NCI-H1930 (cell line): ENCODE data around the gene GAS7.

Source experiments
- DNase-seq, 2 experiments: peaks; one replicate each; lab custom pipeline; 2025; lab: John Stamatoyannopoulos, UW

Gene GAS7

GRCh38 chr17:10171122-10171571, 27.3 kb downstream of the GAS7 start:
- no peak for DNase-seq

GRCh38 chr17:10170233-10170632, 28.2 kb downstream of the GAS7 start:
- no peak for DNase-seq

DNA sequence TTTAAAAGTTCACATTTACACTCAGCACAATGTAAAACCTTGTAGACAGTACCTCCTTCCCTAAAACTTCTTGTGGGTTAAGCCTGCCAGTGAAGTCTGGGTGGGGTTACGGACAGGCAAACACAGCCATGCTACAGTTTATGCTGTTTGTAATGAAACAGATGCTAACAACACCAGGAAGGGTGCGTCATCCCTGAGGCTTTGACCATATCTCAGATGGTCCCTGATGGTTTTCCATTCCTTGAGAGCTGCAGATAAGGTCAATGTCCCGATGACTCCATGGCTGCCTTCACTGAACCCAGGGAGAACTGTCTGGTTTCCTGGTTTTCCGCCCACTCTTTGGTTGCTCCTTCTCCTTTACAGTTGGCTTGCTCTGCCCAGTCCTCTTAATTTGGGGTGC, 29.1 kb downstream of the GAS7 start:
- DNase-seq = no peak

DNA sequence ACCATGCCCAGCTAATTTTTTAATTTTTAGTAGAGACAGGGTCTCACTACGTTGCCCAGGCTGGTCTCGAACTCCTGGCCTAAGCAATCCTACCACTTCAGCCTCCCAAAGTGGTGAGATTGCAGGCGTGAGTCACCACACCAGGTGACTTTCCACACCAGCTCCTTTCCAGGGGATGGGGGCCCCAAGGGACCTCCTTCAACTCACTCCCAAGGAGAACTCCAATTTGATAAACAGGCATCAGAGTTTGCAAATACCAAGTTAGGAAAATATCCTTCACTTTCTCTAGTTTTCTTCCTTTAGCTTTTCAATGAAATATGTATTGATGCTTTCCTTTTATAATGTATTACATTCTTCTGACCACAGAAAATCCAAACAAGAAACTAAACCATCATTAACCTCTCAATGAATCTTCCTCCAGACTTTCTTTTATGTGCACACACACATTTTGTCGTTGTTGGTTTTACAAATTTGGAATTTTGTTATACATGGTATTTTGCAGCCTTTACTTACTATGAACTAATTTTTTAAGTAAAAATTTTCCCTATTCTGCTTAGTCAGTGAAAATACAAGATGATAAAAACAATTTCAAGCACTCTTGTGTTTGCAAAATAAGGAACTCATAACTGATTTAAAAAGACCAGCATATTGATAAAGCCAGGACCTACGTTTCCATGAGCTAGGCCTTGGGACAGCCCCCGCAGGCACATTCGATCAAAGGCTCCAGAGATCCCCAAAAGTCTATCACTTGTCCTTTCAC, 32.0 kb downstream of the GAS7 start:
- no peak for DNase-seq

DNA sequence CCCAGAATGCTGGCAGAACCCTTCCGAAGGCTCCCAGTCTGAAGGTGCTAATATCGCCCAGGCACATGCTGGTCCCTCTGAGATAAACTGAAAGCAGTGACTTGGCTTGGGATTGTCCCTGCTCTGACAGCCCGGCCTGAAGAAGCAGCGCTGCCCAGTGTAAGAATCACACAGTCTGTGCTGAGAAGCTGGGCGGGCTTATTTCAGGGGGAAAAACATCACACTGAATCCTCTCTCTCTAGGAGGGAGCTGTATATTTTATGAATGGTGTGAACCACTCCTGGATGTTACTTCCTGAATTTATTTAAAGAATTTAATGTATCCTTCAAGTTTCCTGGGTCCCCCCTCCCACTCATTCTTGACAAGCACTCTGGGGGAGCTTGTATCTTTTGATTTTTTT, 36.3 kb downstream of the GAS7 start:
- no peak for DNase-seq

DNA sequence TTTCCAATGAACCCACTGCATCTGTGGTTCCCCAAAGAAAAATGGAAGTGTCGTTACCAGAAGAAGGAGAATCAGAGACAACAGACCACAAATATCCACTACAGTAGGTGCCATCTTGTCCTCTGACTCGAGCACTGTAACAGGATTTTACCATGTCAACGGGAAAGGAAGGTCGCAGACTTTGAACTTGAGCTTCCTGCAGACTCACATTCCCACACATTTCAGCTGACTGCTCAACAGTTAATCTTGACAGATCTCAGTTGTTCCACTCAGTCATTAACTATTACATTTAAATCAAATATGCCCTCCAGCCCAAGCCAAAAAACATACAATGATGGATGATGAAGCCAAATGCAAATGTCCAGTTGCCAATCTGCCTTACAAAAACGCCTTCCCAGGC, 37.0 kb downstream of the GAS7 start:
- no peak for DNase-seq

GRCh38 chr17:10156948-10157607, 41.3 kb downstream of the GAS7 start:
- DNase-seq = no peak

DNA sequence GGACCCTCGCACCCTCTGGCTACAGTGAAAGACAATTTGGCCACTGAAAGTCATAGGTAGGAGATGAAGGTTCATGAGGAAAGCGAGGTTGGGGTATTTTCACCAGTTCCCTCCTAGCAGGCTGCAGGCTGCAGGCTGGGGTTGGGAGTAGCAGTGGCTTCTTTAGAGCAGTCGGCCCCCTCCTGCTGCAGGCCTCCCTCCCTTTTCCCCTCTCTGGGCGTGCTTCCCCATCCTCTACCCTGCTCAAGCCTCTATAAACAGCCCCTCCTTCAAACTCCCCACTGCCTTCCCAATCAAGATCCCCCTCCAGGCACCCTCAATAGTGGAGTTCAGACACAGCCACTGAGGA, 41.8 kb downstream of the GAS7 start:
- DNase-seq = no peak

- DNase-seq = no peak
Measured at GRCh38 chr17:10156077-10156435, 42.4 kb downstream of the GAS7 start.

DNA sequence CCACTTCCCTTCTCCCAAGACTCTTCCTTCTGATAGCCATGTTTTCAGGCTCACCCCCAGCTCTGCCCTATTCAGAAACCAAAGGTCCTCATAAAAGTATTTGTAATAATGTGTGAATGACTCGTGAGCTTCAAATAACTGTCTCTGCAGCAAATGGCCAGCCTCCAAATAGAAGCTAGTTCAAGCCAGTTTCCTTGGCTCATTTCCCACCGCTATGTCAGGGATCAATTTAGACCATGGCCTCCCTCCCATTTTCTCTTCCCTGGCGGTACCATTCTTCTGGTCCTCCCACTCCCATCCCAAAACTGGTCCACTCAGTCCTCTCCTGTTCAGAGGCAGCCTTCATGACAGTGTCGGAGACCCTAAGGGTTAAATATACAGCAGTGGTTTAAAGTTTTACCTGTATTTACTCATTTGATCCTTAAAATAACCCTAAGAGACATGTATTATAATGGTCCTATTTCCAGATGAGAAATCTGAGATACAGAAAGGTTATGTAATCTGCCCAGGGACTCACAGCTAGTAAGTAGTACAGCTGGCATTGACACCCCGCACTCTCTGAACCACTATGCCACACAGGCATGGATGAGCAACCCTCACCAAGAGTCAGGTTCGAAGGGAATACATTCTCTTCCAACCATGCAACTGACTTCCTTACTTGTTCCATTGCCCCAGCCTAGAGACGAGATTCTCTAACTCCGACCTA, 42.9 kb downstream of the GAS7 start:
- no peak for DNase-seq

DNA sequence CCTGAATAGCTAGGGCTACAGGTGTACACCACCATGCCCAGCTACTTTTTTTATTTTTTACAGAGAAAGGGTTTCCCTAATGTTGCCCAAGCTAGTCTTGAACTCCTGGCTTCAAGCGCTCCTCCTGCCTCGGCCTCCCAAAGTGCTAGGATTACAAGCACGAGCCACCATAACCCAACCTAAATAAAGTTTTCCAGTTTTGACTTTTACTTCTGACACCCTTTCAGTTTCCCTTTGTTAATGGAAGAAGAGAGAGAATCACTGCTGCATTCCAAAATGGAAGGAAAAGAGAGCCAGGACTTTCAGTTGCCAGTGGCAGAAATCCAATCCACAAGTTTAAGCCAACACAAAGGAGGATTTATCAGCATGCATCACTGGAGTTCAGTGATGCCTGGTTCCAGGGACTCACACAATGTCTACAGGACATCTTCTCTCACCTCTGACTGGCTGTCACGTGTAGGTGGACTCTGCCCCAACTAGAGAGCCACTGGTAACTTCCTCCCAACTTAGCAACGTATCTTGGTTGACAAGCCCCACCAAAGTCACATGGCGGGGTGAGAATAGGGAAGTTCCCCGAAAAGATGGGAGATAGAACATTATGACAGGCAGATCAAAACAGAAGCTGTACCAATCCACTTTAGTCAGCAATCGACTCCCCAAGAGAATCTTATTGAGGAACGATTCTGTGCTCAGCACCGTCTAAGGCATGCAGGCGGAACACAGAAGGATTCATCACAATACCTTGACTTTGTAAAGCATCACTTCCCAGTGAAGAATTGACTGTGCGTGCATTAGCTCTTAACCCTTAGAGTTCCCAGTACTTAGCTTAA, 46.5 kb downstream of the GAS7 start:
- DNase-seq = no peak

GRCh38 chr17:10149573-10150399, 48.6 kb downstream of the GAS7 start:
- no peak for DNase-seq

DNA sequence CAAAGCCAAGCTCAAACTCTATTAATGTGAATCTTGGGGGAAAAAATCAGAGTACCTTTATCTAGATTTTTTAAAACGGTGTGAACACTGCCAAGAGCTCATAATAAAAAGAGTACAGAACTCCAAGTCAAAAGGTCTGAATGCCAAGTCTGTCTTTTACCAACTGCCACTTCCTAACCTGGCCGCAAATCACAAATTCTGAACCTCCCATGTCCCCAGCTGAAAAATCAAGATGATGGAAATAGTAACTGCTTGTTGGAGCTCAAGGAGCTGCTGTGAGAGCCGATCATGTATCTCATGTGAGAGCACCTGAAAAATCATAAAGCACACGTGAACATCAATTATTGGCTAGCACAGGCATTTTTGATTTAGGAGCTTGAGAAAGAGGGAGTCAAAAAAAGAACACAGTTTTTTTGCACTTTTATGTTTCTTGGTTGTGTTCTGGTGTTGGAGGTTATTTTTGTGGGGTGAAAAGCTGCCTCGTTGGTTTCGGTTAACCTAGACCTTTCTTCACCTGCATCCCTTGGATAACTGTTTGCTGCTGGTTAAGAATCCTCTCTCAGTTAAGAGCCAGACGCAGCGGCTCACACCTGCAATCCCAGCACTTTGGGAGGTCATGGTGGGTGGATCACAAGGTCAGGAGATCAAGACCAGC, 50.5 kb downstream of the GAS7 start:
- no peak for DNase-seq

DNA sequence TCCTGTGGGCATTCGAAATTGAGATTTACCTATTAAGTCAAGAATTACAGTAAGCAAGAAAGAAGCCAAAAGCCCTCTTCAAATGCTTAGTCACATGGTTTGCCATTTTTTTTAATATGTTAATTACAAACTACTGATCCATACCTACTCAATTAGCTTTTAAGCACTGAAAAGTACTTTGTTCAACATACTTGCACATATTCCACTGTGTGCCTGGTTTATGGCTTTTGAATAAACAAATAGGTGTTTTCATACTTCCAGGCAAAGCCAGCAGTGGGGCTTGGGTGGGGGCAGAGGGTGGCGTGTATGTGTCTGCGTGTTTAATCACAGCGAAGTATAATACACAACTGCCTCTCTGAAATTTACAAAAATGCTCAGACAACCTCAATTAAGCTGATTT, 51.4 kb downstream of the GAS7 start:
- no peak for DNase-seq

DNA sequence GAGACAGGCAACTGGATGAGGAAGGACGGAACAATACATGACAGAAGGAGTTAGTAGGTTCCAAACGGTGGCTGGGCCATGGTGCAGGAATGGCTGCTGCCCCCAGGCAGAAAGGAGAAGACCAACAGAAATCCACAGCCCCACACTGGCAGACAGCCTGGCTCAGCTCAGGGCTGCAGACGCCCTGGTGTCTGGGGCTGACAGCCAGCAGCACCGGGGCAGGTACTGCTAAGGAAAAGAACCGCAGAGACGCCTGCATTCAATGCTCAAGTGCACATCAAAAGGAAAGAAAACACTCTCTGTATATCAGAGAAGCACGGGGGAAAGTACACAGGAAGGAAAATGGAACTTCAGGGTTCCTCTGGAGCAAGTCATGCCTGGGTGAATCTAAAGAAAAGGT, 53.4 kb downstream of the GAS7 start:
- DNase-seq = no peak

- DNase-seq = no peak
Measured at GRCh38 chr17:10144456-10144855, 54.0 kb downstream of the GAS7 start.

- DNase-seq = no peak
Measured at GRCh38 chr17:10141436-10141835, 57.0 kb downstream of the GAS7 start.

GRCh38 chr17:10139577-10139976, 58.8 kb downstream of the GAS7 start:
- no peak for DNase-seq

- DNase-seq = no peak
Measured at GRCh38 chr17:10136258-10136981, 62.0 kb downstream of the GAS7 start.

GRCh38 chr17:10135539-10136257, 62.7 kb downstream of the GAS7 start:
- DNase-seq = no peak
